Stimulated activated CD4-positive, alpha-beta T cell treated with anti-CD3 and anti-CD28 coated beads, Interleukin-2, amount 100 ng/mL, for 4 hours (primary cell): ENCODE measurements around the gene TUBA8.
A peak's percentile ranks its signal among the peaks of the same experiment; 100 is the strongest.
"Not testable (repeated sequence)": the region's sequence is repeated elsewhere in the genome, so short reads cannot be mapped to it uniquely, and the experiment has no call there.

Source experiments
- DNase-seq: peaks from one replicate; pipeline ENCODE4 v3.0.0-alpha.2; 2020; ENCODE audit warnings: low read depth

The TUBA8 gene

DNA sequence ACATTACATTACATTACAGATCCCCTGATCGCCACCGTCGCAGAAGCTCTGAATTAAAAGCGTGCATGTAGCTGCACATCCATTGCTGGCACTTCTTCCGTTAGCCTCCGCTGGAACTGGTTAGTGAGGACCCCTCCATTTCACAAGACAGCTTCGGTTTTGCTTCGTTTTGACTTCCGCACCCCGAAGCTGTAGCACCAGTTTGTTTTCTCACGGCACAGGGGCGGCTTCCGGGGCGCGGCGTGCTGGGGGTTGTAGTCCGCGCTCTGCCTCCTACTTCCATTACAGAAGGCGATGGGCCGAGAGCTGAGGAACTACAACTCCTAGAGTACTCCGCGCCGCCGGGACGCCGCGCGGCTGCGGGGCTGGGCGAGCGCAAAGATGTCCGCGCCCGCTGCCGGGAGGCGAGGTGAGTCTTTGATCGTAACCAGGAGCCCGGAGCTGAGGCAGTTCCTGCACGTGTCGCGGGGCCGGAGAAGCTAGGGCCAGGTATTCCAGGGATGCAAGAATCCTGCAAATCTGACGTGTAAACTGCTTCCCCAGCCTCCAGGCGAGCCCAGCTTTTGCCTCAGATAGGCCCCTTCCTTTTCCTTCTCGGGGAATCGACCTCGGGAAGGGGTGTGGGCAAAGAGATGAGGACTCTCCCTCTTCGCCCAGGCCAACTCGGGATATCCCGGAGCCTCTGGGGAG, 32.8 kb upstream of the TUBA8 start, which contains the start of gene PEX26:
PEX26 (plus strand) TSS at position 352 of the 690 bp plus-strand sequence. CDS start 387 bp downstream, outside the sequence.
- peak; percentile 93 for DNase-seq

DNA sequence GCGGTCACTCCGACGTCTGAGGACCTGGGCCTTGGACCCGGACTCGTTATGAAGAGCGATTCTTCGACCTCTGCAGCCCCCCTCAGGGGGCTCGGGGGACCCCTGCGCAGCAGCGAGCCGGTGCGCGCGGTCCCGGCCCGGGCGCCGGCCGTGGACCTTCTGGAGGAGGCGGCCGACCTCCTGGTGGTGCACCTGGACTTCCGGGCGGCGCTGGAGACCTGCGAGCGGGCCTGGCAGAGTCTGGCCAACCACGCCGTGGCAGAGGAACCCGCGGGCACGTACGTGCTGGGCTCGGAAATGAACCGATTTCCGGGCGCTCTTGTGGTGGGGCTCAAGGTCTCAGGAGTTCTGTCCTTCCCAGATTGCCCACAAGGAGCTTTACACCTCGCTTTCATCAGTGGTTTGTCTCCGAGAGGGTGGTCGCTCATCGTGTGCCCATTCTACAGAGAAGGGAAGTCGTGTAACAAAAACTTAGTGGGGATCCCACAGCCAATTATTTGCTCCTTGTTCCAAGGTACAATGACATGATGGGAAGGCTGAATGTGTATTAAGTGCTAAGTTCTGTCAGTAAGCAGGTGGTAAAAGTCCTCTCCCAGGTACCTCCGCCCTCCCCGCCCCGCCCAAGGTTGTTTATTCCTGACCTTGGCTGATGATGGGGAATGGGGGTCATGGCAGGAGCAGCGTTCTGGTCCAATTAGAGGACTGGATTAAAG, 32.1 kb upstream of the TUBA8 start:
- no peak for DNase-seq

DNA sequence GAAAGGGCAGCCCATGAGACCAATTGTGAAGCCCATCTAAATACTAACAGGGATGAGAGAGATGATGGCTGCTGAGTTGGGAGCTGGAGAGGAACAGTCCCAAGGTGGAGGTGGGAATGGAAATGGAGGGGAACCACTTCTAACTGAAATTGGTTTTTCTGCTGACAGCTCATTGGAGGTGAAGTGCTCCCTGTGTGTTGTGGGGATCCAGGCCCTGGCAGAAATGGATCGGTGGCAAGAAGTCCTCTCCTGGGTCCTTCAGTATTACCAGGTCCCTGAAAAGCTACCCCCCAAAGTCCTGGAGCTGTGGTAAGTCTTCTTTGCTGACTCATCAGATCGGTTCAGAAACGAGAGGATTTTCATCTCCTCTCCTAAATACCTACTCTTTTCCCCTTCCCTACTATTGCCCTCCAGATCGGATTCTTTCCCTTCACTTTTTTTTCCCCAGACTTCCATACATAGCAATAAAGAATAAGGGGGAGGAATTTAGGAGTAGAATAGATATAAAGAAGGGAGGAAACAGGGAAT, 30.8 kb upstream of the TUBA8 start:
- DNase-seq = no peak

DNA sequence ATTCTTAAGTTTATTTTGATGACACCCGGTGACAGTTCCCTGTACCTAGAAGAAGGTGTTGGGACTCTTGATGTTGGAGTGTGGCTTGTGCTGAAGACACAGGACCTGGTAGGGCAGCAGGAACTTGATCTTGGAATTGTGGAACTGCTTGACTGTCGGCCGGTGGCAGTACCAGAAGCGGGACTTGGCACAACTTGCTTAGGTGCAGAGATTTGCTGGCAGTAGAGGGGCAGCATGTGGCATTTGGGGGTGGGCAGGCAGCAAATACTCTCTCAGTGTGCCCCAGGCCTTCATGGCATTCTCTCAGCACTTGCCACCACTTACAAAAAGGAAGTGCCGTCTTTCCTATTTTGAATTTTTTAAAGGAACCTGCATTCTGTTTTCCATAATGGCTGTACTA, 29.2 kb upstream of the TUBA8 start:
- no peak for DNase-seq

DNA sequence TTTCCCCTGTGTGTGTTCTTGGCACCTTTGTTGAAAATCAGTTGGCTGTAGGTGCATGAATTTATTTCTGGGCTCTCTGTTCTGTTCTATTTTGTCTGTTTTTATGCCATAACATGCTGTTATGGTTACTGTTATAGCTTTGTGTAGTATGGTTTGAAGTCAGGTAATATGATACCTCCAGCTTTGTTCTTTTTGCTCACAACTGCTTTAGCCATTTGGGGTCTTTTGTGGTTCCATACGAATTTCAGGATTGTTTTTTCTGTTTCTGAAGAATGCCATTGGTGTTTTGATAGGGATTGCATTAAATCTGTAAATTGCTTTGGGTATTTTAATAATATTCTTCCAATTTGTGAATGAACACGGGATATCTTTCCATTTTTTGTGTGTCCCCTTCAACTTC, 28.1 kb upstream of the TUBA8 start:
- no peak for DNase-seq

DNA sequence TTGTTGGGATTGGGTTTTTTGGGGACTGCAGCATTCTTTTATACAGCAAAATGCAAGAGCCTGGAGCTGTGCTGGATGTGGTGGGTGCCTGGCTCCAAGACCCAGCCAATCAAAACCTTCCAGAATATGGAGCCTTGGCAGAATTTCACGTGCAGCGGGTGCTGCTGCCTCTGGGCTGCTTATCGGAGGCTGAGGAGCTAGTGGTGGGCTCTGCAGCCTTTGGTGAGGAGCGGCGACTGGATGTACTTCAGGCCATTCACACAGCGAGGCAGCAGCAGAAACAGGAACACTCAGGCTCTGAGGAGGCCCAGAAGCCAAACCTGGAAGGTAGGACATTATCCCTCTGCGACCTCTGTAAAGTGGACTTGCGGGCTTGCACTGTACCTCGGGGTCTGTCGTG, 27.2 kb upstream of the TUBA8 start:
- no peak for DNase-seq

DNA sequence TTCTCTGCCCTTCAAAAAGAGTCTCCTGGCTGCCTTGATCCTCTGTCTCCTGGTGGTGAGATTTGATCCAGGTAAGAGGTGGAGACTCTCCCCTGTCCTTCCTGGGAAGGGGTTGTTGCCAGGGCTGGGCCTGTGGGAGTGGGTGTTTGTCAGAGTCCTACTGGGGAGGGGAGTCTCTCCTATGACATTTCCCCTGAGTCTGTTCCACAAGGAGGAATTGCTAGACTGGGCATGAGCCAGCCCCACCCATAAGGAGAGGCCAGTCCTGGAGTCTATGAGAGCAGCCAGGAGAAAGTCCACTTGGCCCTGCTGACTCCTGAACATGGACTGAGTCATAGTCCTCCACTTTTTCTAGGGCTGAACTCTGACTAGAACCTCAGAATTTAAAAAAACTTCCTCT, 25.4 kb upstream of the TUBA8 start:
- DNase-seq = no peak

DNA sequence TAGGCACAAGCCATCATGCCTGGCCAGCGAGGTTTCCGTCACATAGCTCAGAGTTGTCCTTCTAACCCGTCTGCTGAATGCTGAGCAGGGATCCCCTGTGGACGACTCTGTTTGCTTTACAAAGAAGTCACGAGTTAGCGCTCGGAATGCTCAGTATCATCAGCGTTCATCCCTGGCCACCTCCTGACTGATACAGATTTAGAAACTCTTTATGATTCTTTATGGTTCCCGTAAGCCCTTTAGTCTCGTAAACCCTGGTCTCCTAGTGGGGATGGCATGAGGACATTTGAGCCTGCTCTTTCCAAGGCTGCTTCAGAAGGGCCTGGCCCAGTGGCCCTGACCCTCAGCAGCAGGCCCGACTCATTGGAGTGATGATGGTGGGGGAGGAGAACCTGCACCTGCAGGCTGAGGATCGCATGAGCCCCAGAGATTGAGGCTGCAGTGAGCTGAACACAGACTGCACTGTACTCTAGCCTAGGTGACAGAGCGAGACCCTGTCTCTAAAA, 23.2 kb upstream of the TUBA8 start:
- no peak for DNase-seq

DNA sequence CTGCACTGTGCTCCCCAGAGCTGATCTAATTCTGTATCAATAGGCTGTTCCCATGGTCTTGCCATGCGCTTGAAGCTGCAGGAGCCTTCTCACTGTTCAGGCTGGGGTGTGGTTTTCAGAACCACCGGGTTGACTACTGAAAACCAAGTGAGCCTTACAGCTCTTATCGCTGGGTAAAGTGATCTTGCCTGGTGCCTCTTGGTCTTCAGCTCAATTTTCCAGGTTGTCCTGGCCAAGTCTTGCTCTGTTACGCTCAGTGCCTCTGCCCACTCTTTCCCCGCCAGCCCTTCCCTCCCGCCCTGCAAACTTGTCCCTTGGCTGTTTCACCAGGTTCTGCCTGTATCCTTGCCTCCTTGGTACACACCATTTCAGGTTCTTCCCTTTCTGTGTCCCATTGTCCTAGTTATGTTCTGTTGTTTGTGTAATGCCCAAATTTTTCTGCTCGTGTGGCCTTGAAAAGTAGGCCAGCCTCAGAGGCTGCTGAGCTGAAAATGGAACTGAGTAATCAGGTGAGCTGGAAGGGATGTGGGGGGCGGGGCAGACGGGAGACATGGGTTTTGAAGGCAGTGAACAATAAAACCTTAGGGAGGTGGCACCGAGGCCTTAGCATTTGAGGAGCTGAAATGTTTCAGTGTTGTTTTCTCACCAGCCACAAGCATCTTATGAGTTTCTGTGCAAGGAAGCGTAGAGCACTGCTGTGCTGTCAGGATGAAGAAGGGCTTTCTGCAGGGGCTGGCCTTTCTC, 21.6 kb upstream of the TUBA8 start:
- DNase-seq = no peak

DNA sequence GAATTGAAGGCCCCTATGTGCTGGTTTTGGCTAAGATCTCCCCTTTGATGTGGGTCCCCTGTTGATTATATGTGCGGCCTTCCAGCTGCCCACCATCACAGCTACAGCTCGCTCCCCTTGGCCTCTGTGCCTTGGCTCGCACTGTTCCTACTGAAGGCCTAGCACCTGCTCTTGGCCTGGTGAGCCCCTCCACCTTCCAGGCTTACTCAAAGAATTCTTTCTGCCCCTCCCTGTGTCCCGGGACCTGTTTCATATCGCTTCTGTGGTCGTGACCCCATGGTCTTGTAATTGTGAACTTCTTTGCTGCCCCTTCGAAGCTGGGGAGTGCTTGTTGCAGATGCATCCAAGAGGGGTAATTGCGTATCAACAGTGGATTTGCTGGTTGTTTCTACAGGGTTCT, 20.3 kb upstream of the TUBA8 start:
- no peak for DNase-seq

DNA sequence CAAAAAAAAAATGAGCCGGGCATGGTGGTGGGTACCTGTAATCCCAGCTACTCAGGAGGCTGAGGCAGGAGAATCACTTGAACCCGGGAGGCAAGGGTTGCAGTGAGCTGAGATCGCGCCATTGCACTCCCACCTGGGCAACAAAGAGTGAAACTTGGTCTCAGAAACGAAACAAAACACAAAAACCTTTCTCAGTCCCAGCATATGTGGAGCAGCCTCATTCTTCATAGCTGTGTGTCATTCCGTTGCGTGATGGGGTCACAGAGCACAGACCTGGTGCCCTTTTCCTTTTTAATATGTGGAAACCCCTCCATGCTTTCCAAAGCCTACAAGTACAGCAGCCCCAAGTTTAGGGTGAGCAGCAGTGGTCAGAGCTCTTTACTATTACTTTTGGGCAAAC, 19.1 kb upstream of the TUBA8 start:
- DNase-seq = no peak

DNA sequence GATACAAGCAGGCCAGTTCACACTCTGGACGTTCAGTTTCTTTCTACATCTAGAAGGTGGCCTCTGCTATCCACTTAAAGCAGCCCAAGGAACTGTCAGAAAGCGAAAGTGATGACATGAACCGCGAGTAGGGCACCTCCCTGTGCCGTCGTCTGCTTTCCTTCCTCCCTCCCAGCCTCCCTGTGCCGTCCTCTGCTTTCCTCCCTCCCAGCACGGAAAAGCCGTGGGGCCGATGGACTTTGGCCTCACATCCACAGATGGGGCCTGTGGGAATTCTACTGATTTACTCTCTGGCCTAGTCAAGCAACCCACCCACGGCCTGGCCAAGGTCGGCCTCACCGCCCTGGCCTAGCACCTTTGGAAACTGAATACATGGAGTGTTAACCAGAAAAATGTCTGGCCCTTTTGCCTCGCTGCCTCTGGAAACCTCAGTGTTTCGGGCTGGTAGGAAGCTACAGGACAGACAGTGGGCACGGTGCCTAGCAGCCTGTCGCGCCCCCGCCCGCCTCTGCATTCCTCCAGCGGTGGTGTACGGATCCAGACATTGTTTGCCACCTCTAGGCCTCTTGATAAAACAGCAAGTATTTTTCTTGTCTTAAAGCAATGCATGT, 18.6 kb upstream of the TUBA8 start:
- no peak for DNase-seq

DNA sequence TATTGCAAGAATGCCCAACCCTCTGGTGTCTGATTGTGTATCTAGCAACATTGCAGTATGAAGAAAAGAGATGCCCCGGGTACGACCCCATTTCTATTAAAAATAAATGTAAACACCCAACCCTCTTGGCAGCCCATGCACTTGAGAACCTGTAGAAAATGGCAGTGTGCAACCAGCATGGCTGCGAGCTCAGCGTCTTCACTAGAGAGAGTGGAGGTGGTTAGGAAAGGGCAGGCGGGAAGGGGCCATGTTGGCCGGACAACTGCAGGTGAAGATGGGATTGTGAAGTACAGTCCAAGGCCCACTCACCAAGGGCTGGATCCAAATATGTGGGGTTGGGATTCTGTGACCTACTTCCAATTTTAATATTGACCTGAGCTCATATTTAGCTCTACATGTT, 16.9 kb upstream of the TUBA8 start:
- DNase-seq = no peak

DNA sequence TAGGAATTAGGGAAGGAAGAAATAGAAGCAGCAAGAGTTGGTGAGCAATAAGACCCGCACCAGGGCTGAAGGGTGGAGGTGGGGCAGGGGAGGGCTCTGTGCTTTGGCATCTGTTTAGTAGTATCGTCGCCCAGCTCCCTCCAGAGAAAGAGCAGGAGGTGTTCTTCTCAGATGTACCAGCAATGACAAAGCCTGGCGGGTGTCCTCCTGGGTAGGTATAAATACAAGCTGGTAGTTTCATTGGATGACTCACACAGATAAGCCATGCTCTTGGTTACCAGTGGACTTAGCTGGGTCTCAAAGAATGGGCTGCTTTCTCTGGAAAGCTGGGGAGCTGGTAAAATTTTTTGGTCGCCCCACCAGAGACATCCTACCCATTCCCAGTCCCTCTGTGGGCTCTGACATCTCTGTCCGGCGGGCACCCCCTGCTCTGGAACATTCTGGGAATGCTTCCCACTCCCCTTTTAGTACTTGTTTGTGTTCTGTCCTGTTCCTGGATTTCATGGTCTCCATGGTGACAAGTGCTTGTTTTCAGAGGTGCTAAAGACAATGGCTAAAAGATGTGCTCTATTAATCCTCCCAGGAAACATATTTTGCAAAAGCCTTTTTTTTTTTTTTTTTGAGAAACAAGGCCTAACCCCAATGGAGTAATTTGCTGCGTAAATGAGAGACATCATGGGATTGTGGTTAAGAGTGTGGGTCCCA, 15.4 kb upstream of the TUBA8 start:
- DNase-seq = no peak

DNA sequence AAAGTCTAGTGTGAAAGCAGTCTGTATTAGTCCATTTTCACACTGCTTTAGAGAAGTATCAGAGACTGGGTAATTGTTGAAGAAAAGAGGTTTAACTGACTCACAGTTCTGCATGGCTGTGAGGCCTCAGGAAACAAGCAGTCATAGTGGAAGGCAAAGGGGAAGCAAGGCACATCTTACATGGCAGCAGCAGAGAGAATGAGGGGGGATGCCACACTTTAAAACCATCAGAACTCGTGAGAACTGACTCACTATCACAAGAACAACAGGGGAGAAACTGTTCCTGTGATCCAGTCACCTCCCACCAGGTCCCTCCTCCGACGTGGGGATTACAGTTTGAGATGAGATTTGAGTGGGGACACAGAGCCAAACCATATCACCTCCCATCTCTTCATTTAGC, 13.8 kb upstream of the TUBA8 start:
- no peak for DNase-seq

DNA sequence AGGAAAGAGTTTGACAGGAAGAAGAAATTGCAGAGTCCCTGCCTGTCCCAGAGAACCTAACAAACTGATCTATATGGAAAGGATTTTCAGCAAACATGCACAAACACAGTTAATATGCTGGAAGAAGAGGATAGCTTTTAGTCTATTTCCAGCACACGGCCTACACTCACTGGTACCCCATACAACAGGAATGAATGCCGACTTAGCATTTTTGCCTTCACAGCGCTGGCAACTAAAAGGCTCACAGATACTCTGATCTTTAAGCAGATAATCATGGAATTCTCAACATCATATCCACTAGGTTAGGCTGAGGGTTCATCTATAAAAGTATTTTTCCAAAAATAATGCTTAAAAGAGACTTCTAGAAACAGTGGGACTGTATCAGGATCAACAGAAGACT, 9.8 kb upstream of the TUBA8 start:
- no peak for DNase-seq

DNA sequence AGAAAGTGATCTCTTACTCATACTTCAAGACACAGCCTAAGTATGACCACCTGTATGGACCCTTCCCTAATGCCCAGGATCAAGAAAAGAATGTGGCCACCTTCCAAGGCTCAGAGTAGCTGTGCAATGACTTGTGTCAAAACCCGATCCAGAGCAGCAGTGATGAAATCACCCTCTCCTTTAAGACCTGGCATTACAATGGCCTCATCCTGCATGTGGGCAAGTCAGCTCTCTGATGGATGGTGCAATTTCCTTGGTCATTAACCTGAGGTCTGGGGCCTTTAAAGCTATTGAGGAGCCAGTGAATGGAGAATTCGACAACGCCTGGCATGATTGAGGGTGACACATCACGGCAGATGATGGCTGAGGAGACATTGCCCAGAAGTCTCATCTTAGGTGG, 9.1 kb upstream of the TUBA8 start:
- no peak for DNase-seq

DNA sequence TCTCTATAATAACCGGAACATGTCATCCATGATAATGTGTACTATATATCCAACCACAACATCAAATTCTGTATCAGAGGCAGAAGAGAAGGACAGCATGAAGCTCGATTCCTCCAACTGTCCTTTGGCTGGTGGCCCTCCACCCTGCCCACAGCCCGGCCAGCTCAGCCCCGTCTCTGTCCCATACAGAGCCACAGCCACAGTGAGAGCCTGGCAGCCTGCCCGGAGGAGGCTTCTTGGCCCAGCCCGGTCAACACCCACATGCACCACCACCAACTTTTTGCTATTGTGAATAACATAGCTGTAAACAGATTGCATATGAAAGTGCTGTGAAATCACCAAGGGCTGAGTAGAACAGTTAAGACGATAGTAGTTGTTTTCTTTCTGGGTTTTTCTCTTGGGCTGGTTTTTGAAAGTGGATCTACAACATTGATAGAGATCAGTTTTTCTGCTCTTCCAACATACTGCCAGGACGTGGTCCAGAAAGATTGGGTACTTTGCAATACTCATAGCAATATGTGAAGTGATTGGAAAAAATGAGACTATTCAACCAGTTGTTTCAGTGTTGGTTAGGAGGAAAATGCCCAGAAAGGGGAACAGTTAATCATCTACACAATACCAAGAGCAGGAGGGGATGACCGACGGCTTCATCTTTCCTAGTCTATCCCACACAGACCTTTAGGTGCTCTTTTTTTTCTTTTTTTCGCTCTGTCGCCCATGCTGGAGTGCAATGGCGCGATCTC, 6.9 kb upstream of the TUBA8 start:
- no peak for DNase-seq

DNA sequence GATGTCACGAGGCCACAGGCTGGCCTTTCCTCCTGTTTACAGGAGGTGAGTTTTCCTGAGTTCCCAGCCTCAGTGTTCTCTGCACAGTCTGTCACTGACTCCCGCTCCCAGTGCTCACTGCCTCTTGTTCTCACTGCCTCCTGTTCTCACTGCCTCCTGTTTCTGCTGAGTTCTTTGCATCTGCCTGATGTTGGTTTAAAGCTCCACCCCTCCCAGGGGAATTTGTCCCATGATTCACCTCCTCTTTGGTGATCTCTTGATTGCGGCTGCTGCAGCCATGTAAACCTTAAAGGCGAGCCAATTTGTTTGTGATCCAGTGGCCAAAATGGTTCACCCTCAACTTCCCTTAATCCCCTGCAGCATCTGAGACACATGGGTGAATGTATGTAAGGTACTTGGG, 6.0 kb upstream of the TUBA8 start:
- no peak for DNase-seq

DNA sequence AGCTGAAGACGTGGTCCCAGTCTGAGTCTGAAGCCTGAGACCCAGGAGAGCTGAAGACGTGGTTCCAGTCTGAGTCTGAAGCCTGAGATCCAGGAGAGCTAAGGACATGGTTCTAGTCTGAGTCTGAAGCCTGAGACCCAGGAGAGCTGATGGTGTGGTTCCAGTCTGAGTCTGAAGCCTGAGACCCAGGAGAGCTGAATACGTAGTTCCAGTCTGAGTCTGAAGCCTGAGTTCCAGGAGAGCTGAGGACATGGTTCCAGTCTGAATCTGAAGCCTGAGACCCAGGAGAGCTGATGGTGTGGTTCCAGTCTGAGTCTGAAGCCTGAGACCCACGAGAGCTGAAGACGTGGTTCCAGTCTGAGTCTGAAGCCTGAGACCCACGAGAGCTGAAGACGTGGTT, 4.6 kb upstream of the TUBA8 start:
- not testable (repeated sequence) for DNase-seq
